SU-DHL-6 (cell line): ENCODE results near the gene C15orf62.

ENCODE experiments used
- H2AFZ ChIP-seq: fragments of 200-600 bp; sonication (generic); 2 replicates; pipeline ENCODE4 v1.6.1; 2014; ENCODE audit warnings: low read depth, mild to moderate bottlenecking, moderate library complexity, mixed read lengths, antibody characterized with exemption, low read length; ENCODE audit not compliant: severe bottlenecking
- H3F3A ChIP-seq: fragments of 200-600 bp; shearing (Covaris generic); 2 replicates; pipeline ENCODE4 v1.6.0; 2016; ENCODE audit warnings: antibody characterized with exemption, mild to moderate bottlenecking; ENCODE audit not compliant: insufficient read depth
- H3K27ac ChIP-seq: fragments of 200-600 bp; sonication (generic); 2 replicates; pipeline ENCODE4 v1.5.1; 2016; ENCODE audit warnings: low read depth, mild to moderate bottlenecking, low read length, moderate library complexity, mixed read lengths
- H3K27me3 ChIP-seq: fragments of 200-600 bp; sonication (generic), shearing (Covaris generic); 2 replicates; pipeline ENCODE4 v1.6.0; 2014; ENCODE audit warnings: mild to moderate bottlenecking, low read length
- H3K36me3 ChIP-seq: fragments of 200-600 bp; sonication (generic); 2 replicates; pipeline ENCODE4 v1.6.1; 2014; ENCODE audit warnings: mild to moderate bottlenecking, low read length, mixed read lengths
- H3K4me2 ChIP-seq: fragments of 300-600, 200-600 bp; shearing (Covaris generic), sonication (generic); 2 replicates; pipeline ENCODE4 v1.6.0; 2014; ENCODE audit warnings: low read length, low read depth, mild to moderate bottlenecking; ENCODE audit not compliant: poor library complexity, severe bottlenecking
- H3K4me3 ChIP-seq: fragments of 200-600 bp; sonication (generic); 2 replicates; pipeline ENCODE4 v1.5.1; 2014; ENCODE audit warnings: antibody characterized with exemption, low read length, mild to moderate bottlenecking, mixed read lengths; ENCODE audit not compliant: insufficient read depth, poor library complexity, severe bottlenecking
- H3K79me2 ChIP-seq: fragments of 200-600 bp; sonication (generic); 2 replicates; pipeline ENCODE4 v1.6.1; 2014; ENCODE audit warnings: mild to moderate bottlenecking, low read length, moderate library complexity; ENCODE audit not compliant: insufficient read depth
- H3K9ac ChIP-seq: fragments of 200-600 bp; sonication (generic); 2 replicates; pipeline ENCODE4 v1.7.0; 2014; ENCODE audit warnings: mild to moderate bottlenecking, low read length
- H3K9me2 ChIP-seq: fragments of 200-600 bp; sonication (generic); replicated peaks from 2 replicates; pipeline ENCODE4 v1.6.1; 2014; ENCODE audit warnings: low read length; ENCODE audit not compliant: insufficient read depth
- H3K9me3 ChIP-seq: fragments of 200-600 bp; sonication (generic); 2 replicates; pipeline ENCODE4 v1.6.1; 2014; ENCODE audit warnings: low read length, mixed read lengths; ENCODE audit not compliant: insufficient read depth
- H4K20me1 ChIP-seq: fragments of 200-600 bp; sonication (generic); 2 replicates; pipeline ENCODE4 v1.6.1; 2014; ENCODE audit warnings: low read depth, mild to moderate bottlenecking, antibody characterized with exemption, low read length, moderate library complexity, mixed read lengths
- EZH2phosphoT487 ChIP-seq: fragments of 200-600 bp; sonication (generic), shearing (Covaris generic); conservative IDR thresholded peaks from 2 replicates; pipeline ENCODE4 v1.6.1; 2018; ENCODE audit warnings: mild to moderate bottlenecking, antibody characterized with exemption, low read length, moderate library complexity, mixed read lengths
- TF ChIP-seq, protein P1 (sequence below): fragments of 200-600 bp; sonication (generic); IDR thresholded peaks from one replicate; pipeline ENCODE4 v1.5.1; 2017; ENCODE audit warnings: antibody characterized with exemption, mild to moderate bottlenecking, low read length, moderate library complexity; ENCODE audit not compliant: insufficient read depth, poor library complexity, severe bottlenecking

The C15orf62 gene

DNA sequence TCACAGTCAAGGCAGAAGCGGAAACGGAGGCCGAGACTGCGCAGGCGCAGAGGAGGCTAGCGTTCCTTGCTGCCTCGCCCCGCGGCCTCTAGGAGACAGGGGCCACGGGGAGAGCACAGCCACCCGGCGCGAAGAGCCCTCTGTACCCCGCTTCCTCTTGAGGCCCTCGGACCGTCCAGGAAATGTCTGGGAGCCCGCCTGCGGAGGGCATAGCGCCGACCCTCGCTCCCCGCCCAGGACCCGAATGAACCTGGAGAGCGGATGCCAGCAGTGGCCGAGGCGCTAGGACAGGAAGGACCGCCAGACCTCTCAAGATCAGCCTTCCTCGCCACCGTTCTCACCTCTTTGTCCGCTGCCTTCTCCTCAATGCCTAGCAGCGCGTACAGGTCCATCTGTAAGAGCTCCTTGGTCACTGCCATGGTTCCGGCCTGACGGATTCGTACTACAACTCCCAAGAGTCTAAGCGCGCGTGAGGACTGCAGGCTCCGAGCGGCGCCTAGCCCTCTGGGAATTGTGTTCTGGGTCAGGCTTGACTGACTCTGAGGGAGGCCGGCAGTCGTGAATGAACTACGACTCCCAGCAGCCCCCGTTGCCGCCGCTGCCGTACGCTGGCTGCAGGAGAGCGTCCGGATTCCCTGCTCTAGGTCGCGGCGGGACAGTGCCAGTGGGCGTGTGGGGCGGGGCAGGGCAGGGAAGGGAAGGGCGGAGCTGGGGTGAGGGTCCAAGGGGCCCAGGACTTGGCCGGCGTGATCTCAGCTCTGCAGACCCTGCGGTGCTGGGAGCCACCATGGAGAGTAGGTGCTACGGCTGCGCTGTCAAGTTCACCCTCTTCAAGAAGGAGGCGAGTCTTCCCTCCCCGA lies 37.5 kb downstream of the C15orf62 start, which contains the start of the genes DNAJC17 and ZFYVE19:
Gene DNAJC17 (minus strand): TSS at position 446 of the 860 bp plus-strand sequence. CDS start 27 bp downstream, at position 419.
Gene ZFYVE19 (plus strand): TSS at position 62 of the 860 bp plus-strand sequence. CDS start 501 bp downstream, at position 563.
- Histone ChIP-seq H3K4me2 (peak within 1 kb of the TSS; percentile 96), H2AFZ (peak within 1 kb of the TSS; percentile 99), H3K9me2 (no peaks in the 10 kb centered on the region), H3K27me3 (no peaks in the 10 kb centered on the region), H3K4me3 (peak within 1 kb of the TSS; percentile 95), H4K20me1 (no peaks in the 10 kb centered on the region), H3K36me3 (no peaks in the 10 kb centered on the region), H3K9ac (peak within 1 kb of the TSS; percentile 98), H3K9me3 (no peaks in the 10 kb centered on the region), H3K79me2 (peaks cover 42% of the 10 kb centered on the region), H3K27ac (peak within 1 kb of the TSS; percentile 90), H3F3A (no peaks in the 10 kb centered on the region)
- TF ChIP-seq, protein P1, sequence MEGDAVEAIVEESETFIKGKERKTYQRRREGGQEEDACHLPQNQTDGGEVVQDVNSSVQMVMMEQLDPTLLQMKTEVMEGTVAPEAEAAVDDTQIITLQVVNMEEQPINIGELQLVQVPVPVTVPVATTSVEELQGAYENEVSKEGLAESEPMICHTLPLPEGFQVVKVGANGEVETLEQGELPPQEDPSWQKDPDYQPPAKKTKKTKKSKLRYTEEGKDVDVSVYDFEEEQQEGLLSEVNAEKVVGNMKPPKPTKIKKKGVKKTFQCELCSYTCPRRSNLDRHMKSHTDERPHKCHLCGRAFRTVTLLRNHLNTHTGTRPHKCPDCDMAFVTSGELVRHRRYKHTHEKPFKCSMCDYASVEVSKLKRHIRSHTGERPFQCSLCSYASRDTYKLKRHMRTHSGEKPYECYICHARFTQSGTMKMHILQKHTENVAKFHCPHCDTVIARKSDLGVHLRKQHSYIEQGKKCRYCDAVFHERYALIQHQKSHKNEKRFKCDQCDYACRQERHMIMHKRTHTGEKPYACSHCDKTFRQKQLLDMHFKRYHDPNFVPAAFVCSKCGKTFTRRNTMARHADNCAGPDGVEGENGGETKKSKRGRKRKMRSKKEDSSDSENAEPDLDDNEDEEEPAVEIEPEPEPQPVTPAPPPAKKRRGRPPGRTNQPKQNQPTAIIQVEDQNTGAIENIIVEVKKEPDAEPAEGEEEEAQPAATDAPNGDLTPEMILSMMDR, result no peak
- TF ChIP-seq EZH2phosphoT487, result no peak

GRCh38 chr15:40807888-40808461 lies 38.2 kb downstream of the C15orf62 start:
- no peaks in the 10 kb centered on the region for H3K9me3 ChIP-seq
- peak overlapping the region; percentile 59 for H2AFZ ChIP-seq
- H3K79me2 ChIP-seq, result peaks cover 35% of the 10 kb centered on the region
- no peak for TF ChIP-seq EZH2phosphoT487
- TF ChIP-seq, protein P1, result no peak
- no peaks in the 10 kb centered on the region for H3K36me3 ChIP-seq
- no peaks in the 10 kb centered on the region for H3K9me2 ChIP-seq
- peak overlapping the region; percentile 95 for H3K4me3 ChIP-seq
- no peak overlapping the region for H3K27ac ChIP-seq
- no peaks in the 10 kb centered on the region for H3F3A ChIP-seq
- H4K20me1 ChIP-seq, result no peaks in the 10 kb centered on the region
- H3K9ac ChIP-seq, result peak overlapping the region; percentile 98
- H3K4me2 ChIP-seq, result peak overlapping the region; percentile 80
- H3K27me3 ChIP-seq, result no peaks in the 10 kb centered on the region

- 0 out of 2 replicates have a peak overlapping the region, but pooled peaks have one; percentile 98 for H3K9ac ChIP-seq
- no peak overlapping the region for H2AFZ ChIP-seq
- no peaks in the 10 kb centered on the region for H3K9me3 ChIP-seq
- H3K4me2 ChIP-seq, result peak overlapping the region; percentile 80
- TF ChIP-seq, protein P1, result no peak
- TF ChIP-seq EZH2phosphoT487, result no peak
- no peaks in the 10 kb centered on the region for H4K20me1 ChIP-seq
- H3K4me3 ChIP-seq, result no peak overlapping the region
- no peaks in the 10 kb centered on the region for H3K9me2 ChIP-seq
- peaks cover 25% of the 10 kb centered on the region for H3K79me2 ChIP-seq
- no peaks in the 10 kb centered on the region for H3K36me3 ChIP-seq
- no peak overlapping the region for H3K27ac ChIP-seq
- no peaks in the 10 kb centered on the region for H3K27me3 ChIP-seq
- no peaks in the 10 kb centered on the region for H3F3A ChIP-seq
These were observed 39.2 kb downstream of the C15orf62 start for GRCh38 chr15:40808861-40809450.
